Thyroid gland (tissue), 4 donors: Measurements from ENCODE around the gene MAB21L3.

ENCODE experiments used
- CTCF ChIP-seq, 6 experiments: fragments of 200-600 bp in 3 of 6; fragments of 450-650 bp in 3 of 6; sonication (generic) in 3 of 6; IDR thresholded peaks; one replicate each; pipeline ENCODE4 v1.5.1; 2016 to 2019; ENCODE audit warnings: antibody characterized with exemption in 6 of 6, mild to moderate bottlenecking in 2 of 6, inconsistent platforms in 1 of 6, moderate library complexity in 1 of 6
- POLR2A ChIP-seq, 2 donors: fragments of 450-650 bp; IDR thresholded peaks; one replicate each; pipeline ENCODE4 v1.6.1; 2017; ENCODE audit warnings: antibody characterized with exemption in 2 of 2, mild to moderate bottlenecking in 2 of 2, moderate library complexity in 1 of 2

GRCh38 chr1:116139592-116140134, 28.5 kb downstream of the MAB21L3 start:
- TF ChIP-seq POLR2A (IDR thresholded peaks at IDR 0.05) (no peak), CTCF (IDR thresholded peaks at IDR 0.05) (no peak)
